K562 (cell line): Measurements from ENCODE around the gene GNG7. TPM values are rescaled to one million over a fixed set of nuclear protein-coding genes. Genes with fewer than 3 reads are reported as not detected.

ENCODE experiments used
- AFF1 ChIP-seq, 2 experiments: fragments of 450-650 bp; IDR thresholded peaks; 2 replicates each; pipeline ENCODE4 v1.6.1; 2018; ENCODE audit warnings: mild to moderate bottlenecking in 2 of 2, low read depth in 1 of 2; ENCODE audit not compliant: partially characterized antibody in 2 of 2
- DDX20 ChIP-seq: fragments of 450-650 bp; IDR thresholded peaks from 2 replicates; pipeline ENCODE4 v1.6.1; 2016; ENCODE audit warnings: missing genetic modification characterization, low read depth, mild to moderate bottlenecking, missing compliant biosample characterization, moderate library complexity
- E2F1 ChIP-seq: sonication (generic); formaldehyde crosslinking; IDR thresholded peaks from 2 replicates; pipeline ENCODE4 v1.8.1; 2023; ENCODE audit warnings: mild to moderate bottlenecking, missing genetic modification reagents, moderate library complexity
- ELF1 ChIP-seq: fragments of 200-800 bp; sonication (Bioruptor generic); IDR thresholded peaks from 2 replicates; pipeline ENCODE4 v1.6.1; 2016; ENCODE audit warnings: missing genetic modification characterization, missing compliant biosample characterization
- ELF2 ChIP-seq: fragments of 250-450 bp; sonication (Bioruptor Pico); IDR thresholded peaks from 2 replicates; pipeline ENCODE4 v1.5.0; 2021; ENCODE audit warnings: mild to moderate bottlenecking
- ESRRB ChIP-seq: fragments of 250-450 bp; sonication (Bioruptor Pico); IDR thresholded peaks from 2 replicates; pipeline ENCODE4 v1.5.0; 2020; ENCODE audit warnings: mild to moderate bottlenecking, moderate library complexity, borderline replicate concordance
- IRF2 ChIP-seq: sonication (generic); formaldehyde crosslinking; IDR thresholded peaks from 2 replicates; pipeline ENCODE4 v1.8.1; 2022; ENCODE audit warnings: mild to moderate bottlenecking, missing genetic modification reagents
- KDM4B ChIP-seq, 2 experiments: fragments of 450-650 bp in 1 of 2; sonication (generic) in 1 of 2; IDR thresholded peaks; 2 replicates each; pipeline ENCODE4 v1.6.1; 2016 to 2017; ENCODE audit warnings: borderline replicate concordance in 2 of 2, antibody characterized with exemption in 1 of 2, low read depth in 1 of 2, mild to moderate bottlenecking in 1 of 2
- MAZ ChIP-seq, 2 experiments: fragments of 450-650 bp in 1 of 2; sonication (generic) in 1 of 2; formaldehyde crosslinking; IDR thresholded peaks in 1 of 2; conservative IDR thresholded peaks in 1 of 2; 2 replicates each; pipeline versions ENCODE4 v1.4.0 to v1.5.0; 2020; ENCODE audit warnings: mild to moderate bottlenecking in 1 of 2, missing genetic modification reagents in 1 of 2
- MCM5 ChIP-seq: fragments of 450-650 bp; IDR thresholded peaks from 2 replicates; pipeline ENCODE4 v1.6.1; 2016; ENCODE audit warnings: low read depth
- MEIS2 ChIP-seq: fragments of 450-650 bp; IDR thresholded peaks from 2 replicates; pipeline ENCODE4 v1.6.1; 2014; ENCODE audit warnings: mild to moderate bottlenecking; ENCODE audit not compliant: partially characterized antibody
- MYC ChIP-seq, 2 experiments: fragments of 250-450 bp in 1 of 2; sonication (Bioruptor Pico) in 1 of 2; IDR thresholded peaks; 2 replicates each; pipeline versions ENCODE4 v1.5.1 to v1.6.1; 2012 to 2021; ENCODE audit warnings: low read depth in 2 of 2, borderline replicate concordance in 1 of 2, improper control_type of control experiment in 1 of 2, low read length in 1 of 2, mild to moderate bottlenecking in 1 of 2, moderate library complexity in 1 of 2
- NELFE ChIP-seq: IDR thresholded peaks from 2 replicates; pipeline ENCODE4 v1.6.1; 2011; ENCODE audit warnings: mild to moderate bottlenecking; ENCODE audit not compliant: insufficient read depth, insufficient read length
- SMAD4 ChIP-seq: fragments of 250-450 bp; sonication (Bioruptor Pico); conservative IDR thresholded peaks from 2 replicates; pipeline ENCODE4 v1.8.0; 2021; ENCODE audit warnings: inconsistent platforms, mild to moderate bottlenecking, moderate library complexity
- TRIM24 ChIP-seq, 2 experiments: fragments of 450-650 bp; IDR thresholded peaks; 2 replicates each; pipeline ENCODE4 v1.6.1; 2016
- ZFX ChIP-seq: sonication (generic); formaldehyde crosslinking; IDR thresholded peaks from 2 replicates; pipeline ENCODE4 v1.8.0; 2022; ENCODE audit warnings: mild to moderate bottlenecking, missing genetic modification reagents, moderate library complexity
- ZNF384 ChIP-seq: IDR thresholded peaks from 2 replicates; pipeline ENCODE4 v1.6.1; 2012; ENCODE audit warnings: low read depth, low read length, improper control_type of control experiment
- ZNF561 ChIP-seq: fragments of 450-650 bp; formaldehyde crosslinking; conservative IDR thresholded peaks from 2 replicates; pipeline ENCODE4 v1.4.0; 2020; ENCODE audit warnings: mild to moderate bottlenecking, moderate library complexity
- ZNF589 ChIP-seq: fragments of 200-800 bp; sonication (Bioruptor generic); IDR thresholded peaks from 2 replicates; pipeline ENCODE4 v1.6.1; 2016; ENCODE audit warnings: low read depth, missing genetic modification characterization, missing compliant biosample characterization
- polyA plus RNA-seq, 8 experiments: library from polyadenylated mRNA; depleted of rRNA in 4 of 8; stranded (reverse) in 5 of 8; unstranded in 3 of 8; fragments of >200 nt; fragmentation: Nextera tagmentation in 2 of 8; fragmentation: Illumina TruSeq in 1 of 8; extraction: Ambion mirVana in 2 of 8; extraction: Trizol in 1 of 8; gene quantifications; 2 replicates each; pipeline versions ENCODE4 v1.2.1 to v1.2.3, GENCODE V29; 2011 to 2014; ENCODE audit warnings: inconsistent platforms in 1 of 8, missing spikeins in 1 of 8
- total RNA-seq, 7 experiments: library from RNA; depleted of rRNA in 6 of 7; stranded (reverse); fragments of >200 nt in 6 of 7; fragmentation: Illumina TruSeq in 2 of 7; extraction: Trizol in 2 of 7; gene quantifications; 2 replicates each; pipeline versions ENCODE4 v1.2.1 to v1.2.3, GENCODE V29; 2011 to 2021; ENCODE audit warnings: low replicate concordance in 1 of 7

The GNG7 gene
- total and polyA plus RNA-seq, 9 of the 15 experiments (the other 6 are each of a cell fraction or from before 2014, with no cell fraction given) = 0.01 to 0.20 (median 0.06) TPM; not detected in 1

- TF ChIP-seq ZFX (CRISPR knock-in tag) (0 out of 2 replicates have a peak, but pooled peaks have one; percentile 17), ELF2 (CRISPR knock-in tag) (peak; percentile 90), ELF1 (tag) (peak; percentile 90), E2F1 (CRISPR knock-in tag) (no peak), MEIS2 (peak; percentile 64), MAZ (CRISPR knock-in tag; conservative IDR thresholded peaks at IDR 0.05 in 1 of 2, IDR thresholded peaks at IDR 0.05 in 1 of 2) (peak in 1 of 2 experiments; percentile 62; a peak in 2 of 4 replicates), TRIM24 (IDR thresholded peaks at IDR 0.05) (peak; percentile 28 to 43; a peak in 1 of 4 replicates), KDM4B (IDR thresholded peaks at IDR 0.05; ENCODE audit: borderline replicate concordance in 2 of 2, low read depth in 1 of 2) (peak in 1 of 2 experiments; percentile 65; a peak in 1 of 4 replicates), SMAD4 (peak; percentile 46; the same call in 1 of the 2 replicates), NELFE (no peak), MYC (IDR thresholded peaks at IDR 0.05; ENCODE audit: low read depth, low read length) (0 out of 2 replicates have a peak, but pooled peaks have one; percentile 32), MYC (CRISPR knock-in tag; IDR thresholded peaks at IDR 0.05; ENCODE audit: borderline replicate concordance, low read depth) (no peak), ZNF589 (CRISPR knock-in tag) (no peak), ZNF384 (0 out of 2 replicates have a peak, but pooled peaks have one; percentile 33), ZNF561 (CRISPR knock-in tag) (no peak), DDX20 (tag) (no peak), ESRRB (CRISPR knock-in tag) (no peak), AFF1 (IDR thresholded peaks at IDR 0.05; ENCODE audit: low read depth in 1 of 2, partially characterized antibody in 2 of 2) (peak in 1 of 2 experiments; percentile 29), IRF2 (CRISPR knock-in tag) (no peak), MCM5 (no peak)
Measured at GRCh38 chr19:2631213-2631821, 71.2 kb downstream of the GNG7 start (continued).
